GM12872 (cell line): ENCODE data around the gene SERINC4.

Source experiments
- CTCF ChIP-seq: IDR thresholded peaks from 3 replicates; pipeline ENCODE4 v1.5.1; 2011; ENCODE audit warnings: low read depth, mild to moderate bottlenecking, low read length, moderate library complexity; ENCODE audit not compliant: insufficient read depth

SERINC4 gene

GRCh38 chr15:43769584-43770228, 30.3 kb downstream of the SERINC4 start:
- TF ChIP-seq CTCF = peak; percentile 86

- TF ChIP-seq CTCF = no peak
Measured at GRCh38 chr15:43763819-43764446, 36.1 kb downstream of the SERINC4 start.

GRCh38 chr15:43762824-43763223, 37.2 kb downstream of the SERINC4 start:
- no peak for TF ChIP-seq CTCF

GRCh38 chr15:43751885-43752284, 48.1 kb downstream of the SERINC4 start:
- no peak for TF ChIP-seq CTCF

- TF ChIP-seq CTCF = no peak
Measured at GRCh38 chr15:43749690-43750345, 50.2 kb downstream of the SERINC4 start.

GRCh38 chr15:43748376-43748775, 51.6 kb downstream of the SERINC4 start:
- no peak for TF ChIP-seq CTCF

- peak; percentile 10; the same call in 1 of the 3 replicates for TF ChIP-seq CTCF
Measured at GRCh38 chr15:43746245-43746902, 53.6 kb downstream of the SERINC4 start, which contains the start of gene PDIA3. Gene PDIA3, plus strand, starts transcription at chr15:43746438. Its CDS starts 102 bp downstream, at chr15:43746540.
